ENCODE measurements around the gene DENND1B.

DNA sequence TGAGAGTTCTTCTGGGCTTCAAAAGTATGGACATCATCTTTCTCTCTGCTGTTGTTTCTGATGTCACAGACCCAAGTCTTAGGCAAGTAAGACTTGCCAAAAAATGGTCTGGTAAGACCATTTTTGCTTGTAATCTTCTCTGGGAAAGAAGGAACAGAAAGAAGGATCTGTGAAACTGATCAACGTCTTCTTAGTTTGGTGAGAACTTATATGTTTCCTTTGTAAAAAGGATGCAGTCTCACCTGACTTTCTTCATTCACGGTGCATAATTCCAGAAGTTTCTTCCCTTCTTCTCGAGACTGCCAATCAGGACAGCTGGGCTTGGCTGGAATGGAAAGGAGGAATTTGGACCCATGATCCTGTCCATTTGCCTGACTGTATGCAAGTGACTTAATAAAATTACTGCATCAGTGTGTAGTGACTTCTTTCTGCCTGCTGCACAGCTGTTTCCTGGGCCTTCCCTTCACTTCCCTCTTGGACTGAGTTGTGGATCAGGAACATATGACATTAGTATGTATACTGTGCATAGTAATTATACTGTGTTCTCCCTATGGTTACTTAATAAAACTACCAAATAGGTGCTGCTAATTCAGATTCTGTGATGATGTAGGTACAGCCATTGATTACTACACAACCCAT lies 7.6 kb upstream of the DENND1B start:
- TF ChIP-seq CTCF (IDR thresholded peaks at IDR 0.05) (no peak), POLR2A (IDR thresholded peaks at IDR 0.05) (no peak)
